Measurements from ENCODE around the gene MAD1L1.

The MAD1L1 gene

DNA sequence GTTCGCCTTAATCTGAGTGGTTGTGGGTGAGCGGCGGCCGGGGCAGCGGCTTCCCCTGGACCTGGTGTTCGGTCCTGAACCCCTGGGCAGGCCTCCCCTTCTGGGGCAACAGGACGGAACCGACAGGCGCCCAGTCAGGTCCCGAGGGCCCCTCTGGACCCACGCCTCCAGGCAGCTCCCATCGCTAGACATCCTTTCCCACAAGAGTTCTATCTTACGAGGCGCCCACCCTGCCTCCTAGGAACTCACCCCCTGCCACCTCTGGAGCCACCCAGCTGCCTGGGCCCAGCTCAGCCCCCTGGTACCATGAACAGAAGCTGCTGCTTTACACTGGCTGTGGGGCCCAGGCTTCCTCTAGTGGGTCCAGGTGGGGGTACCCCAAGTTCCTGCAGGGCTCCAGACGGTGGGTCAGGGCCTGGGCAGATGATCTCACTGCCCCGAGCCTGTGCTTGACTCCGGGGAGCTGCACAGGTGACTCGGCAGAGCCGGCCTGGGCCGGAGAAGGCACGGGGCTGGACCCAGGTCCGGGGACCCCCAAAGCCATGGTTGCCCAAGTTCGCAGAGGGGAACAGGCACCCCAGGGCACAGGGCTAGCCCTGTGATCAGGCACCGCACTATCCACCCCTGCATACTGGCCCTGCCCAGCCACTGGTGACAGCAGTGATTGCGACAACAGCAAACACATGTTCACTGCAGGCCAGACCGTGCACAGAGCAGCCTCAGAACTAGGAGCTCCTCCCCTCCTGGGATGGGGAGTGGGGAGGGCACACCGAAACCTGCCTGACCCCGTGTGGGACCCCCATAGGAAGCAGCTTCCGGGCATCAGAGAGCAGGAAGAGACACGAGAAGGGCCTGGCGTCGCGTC is 382.4 kb downstream of the MAD1L1 start:
- TF ChIP-seq CTCF (IDR thresholded peaks at IDR 0.05; ENCODE audit: low read depth, low read length, missing control alignments) = no peak

GRCh38 chr7:1849351-1850041 is 383.2 kb downstream of the MAD1L1 start:
- no peak for TF ChIP-seq CTCF (IDR thresholded peaks at IDR 0.05; ENCODE audit: low read depth, low read length, missing control alignments)
- no peak for DNase-seq (ENCODE audit: extremely low read depth, low read depth)
- no peak overlapping the region for H3K4me3 ChIP-seq (replicated peaks; ENCODE audit: low read depth, low read length)

More for the DNA sequence above, 382.4 kb downstream of the MAD1L1 start:
- no peak for DNase-seq (ENCODE audit: extremely low read depth, low read depth)
- no peak overlapping the region for H3K4me3 ChIP-seq (replicated peaks; ENCODE audit: low read depth, low read length)

DNA sequence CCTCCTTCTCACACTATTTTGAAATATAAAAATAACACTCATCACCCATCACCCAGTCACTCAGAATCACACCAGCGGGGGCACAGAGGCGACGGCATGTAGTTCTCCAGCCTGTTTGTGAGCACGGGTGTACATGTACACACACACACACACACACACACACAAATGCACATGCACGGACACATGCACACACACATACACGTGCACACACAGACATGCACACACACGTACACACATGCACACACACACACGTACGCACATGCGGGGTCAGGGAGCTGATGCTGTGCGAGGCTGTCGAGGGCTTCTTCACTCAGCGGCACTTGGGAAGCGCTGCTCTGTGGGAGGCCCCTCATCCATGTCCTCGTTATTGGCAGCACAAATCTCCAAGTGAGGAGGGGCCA is 383.8 kb downstream of the MAD1L1 start:
- no peak overlapping the region for H3K4me3 ChIP-seq (replicated peaks; ENCODE audit: low read depth, low read length)
- DNase-seq (ENCODE audit: extremely low read depth, low read depth) = no peak
- no peak for TF ChIP-seq CTCF (IDR thresholded peaks at IDR 0.05; ENCODE audit: low read depth, low read length, missing control alignments)

DNA sequence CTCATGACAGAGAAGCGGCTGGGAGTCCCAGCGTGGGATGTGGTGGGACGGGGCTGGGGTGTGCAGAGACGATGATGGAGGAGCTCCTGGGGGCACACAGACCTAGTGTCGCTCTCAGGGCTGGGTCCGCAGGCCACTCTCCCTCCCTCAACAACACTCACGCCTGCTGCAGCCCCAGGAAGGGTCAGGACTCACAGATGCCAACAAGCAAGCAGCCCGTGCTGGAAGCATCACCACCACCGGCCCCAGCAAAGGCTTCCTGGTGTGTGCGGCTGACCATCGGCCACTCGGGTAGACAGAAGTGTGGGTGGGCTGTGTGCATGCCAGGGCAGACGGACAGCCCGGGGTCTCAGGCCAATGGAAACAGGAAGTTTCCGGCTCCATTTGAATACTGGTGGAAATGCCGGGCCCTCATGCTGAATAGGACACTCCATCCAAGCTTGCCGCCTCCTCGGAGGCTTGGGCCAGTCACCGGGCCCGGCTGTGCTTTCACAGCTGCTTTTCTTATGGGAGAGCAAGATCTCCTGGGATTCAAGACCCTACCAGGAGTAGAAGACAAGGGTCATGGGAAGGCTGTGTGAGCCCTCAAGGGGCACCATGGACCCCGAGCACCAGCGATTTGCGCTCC is 384.6 kb downstream of the MAD1L1 start:
- DNase-seq (ENCODE audit: extremely low read depth, low read depth) = no peak
- no peak for TF ChIP-seq CTCF (IDR thresholded peaks at IDR 0.05; ENCODE audit: low read depth, low read length, missing control alignments)
- no peak overlapping the region for H3K4me3 ChIP-seq (replicated peaks; ENCODE audit: low read depth, low read length)

GRCh38 chr7:1847260-1848001 is 385.3 kb downstream of the MAD1L1 start:
- DNase-seq (ENCODE audit: extremely low read depth, low read depth) = no peak
- H3K4me3 ChIP-seq (replicated peaks; ENCODE audit: low read depth, low read length) = no peak overlapping the region
- TF ChIP-seq CTCF (IDR thresholded peaks at IDR 0.05; ENCODE audit: low read depth, low read length, missing control alignments) = no peak

GRCh38 chr7:1846331-1847065 is 386.2 kb downstream of the MAD1L1 start:
- DNase-seq (ENCODE audit: extremely low read depth, low read depth) = no peak
- H3K4me3 ChIP-seq (replicated peaks; ENCODE audit: low read depth, low read length) = no peak overlapping the region
- TF ChIP-seq CTCF (IDR thresholded peaks at IDR 0.05; ENCODE audit: low read depth, low read length, missing control alignments) = no peak

Measured in HFF-Myc (cell line).